Small intestine (tissue), 7 donors: ENCODE measurements around the gene PRRT4. TPM values are rescaled to one million over a fixed set of nuclear protein-coding genes. Genes with fewer than 3 reads are reported as not detected.

ENCODE experiments used
- DNase-seq, 2 donors: peaks; one replicate each; pipeline versions ENCODE4 v3.0.0 to v3.0.0-alpha.2; 2013
- FAIRE-seq: peaks from 2 replicates; lab custom pipeline; 2012; peaks lifted over from hg19 to GRCh38; lab: Jason Lieb, UNC
- H3K27ac ChIP-seq, 3 donors: one replicate each; pipeline ENCODE4 v1.5.1; 2013; ENCODE audit warnings: low read length in 2 of 3, mild to moderate bottlenecking in 2 of 3, control low read depth in 1 of 3, inconsistent platforms in 1 of 3, low read depth in 1 of 3, moderate library complexity in 1 of 3
- H3K27me3 ChIP-seq, 3 donors: one replicate each; pipeline ENCODE4 v1.6.1; 2013; ENCODE audit warnings: low read length in 3 of 3, inconsistent platforms in 1 of 3; ENCODE audit not compliant: control insufficient read depth in 3 of 3, insufficient read depth in 3 of 3
- H3K36me3 ChIP-seq, 3 donors: one replicate each; pipeline ENCODE4 v1.6.1; 2013; ENCODE audit warnings: low read length in 3 of 3, inconsistent platforms in 1 of 3, low read depth in 1 of 3, mild to moderate bottlenecking in 1 of 3, moderate library complexity in 1 of 3; ENCODE audit not compliant: control insufficient read depth in 3 of 3, insufficient read depth in 2 of 3
- H3K4me1 ChIP-seq, 3 donors: one replicate each; pipeline ENCODE4 v1.6.1; 2013; ENCODE audit warnings: low read length in 2 of 3, inconsistent platforms in 1 of 3, low read depth in 1 of 3, mild to moderate bottlenecking in 1 of 3, moderate library complexity in 1 of 3; ENCODE audit not compliant: control insufficient read depth in 3 of 3, insufficient read depth in 2 of 3
- H3K4me3 ChIP-seq, 3 donors: one replicate each; pipeline ENCODE4 v1.5.1; 2013; ENCODE audit warnings: low read length in 3 of 3, control low read depth in 1 of 3, inconsistent platforms in 1 of 3, low read depth in 1 of 3, mild to moderate bottlenecking in 1 of 3, moderate library complexity in 1 of 3
- H3K9me3 ChIP-seq, 2 donors: one replicate each; pipeline ENCODE4 v1.6.1; 2013; ENCODE audit warnings: low read depth in 1 of 2, low read length in 1 of 2; ENCODE audit not compliant: control insufficient read depth in 2 of 2, insufficient read depth in 1 of 2
- WGBS, 3 donors: extraction: QIAGEN DNeasy Blood & Tissue Kit; methylation state at CpG; one replicate each; pipeline ENCODE4 v1.1.7; 2013; 5-methylcytosine and 5-hydroxymethylcytosine counted together
- polyA plus RNA-seq, 4 donors: library from polyadenylated mRNA; stranded (reverse) in 3 of 4; unstranded in 1 of 4; fragments of 200-250 nt in 3 of 4; fragments of 120-200 nt in 1 of 4; gene quantifications; one replicate each; pipeline versions ENCODE4 v1.2.1 to v1.2.3, GENCODE V29; 2013
- donor health status: healthy with polysubstance abuse.
- donor health status: control.
- donor health status: control.
- donor health status: Bipolar disorder and iron deficiency.
- donor health status: healthy.

Gene PRRT4
- polyA plus RNA-seq, 4 donors: 0.49 to 1.3 TPM; not detected in 2

DNA sequence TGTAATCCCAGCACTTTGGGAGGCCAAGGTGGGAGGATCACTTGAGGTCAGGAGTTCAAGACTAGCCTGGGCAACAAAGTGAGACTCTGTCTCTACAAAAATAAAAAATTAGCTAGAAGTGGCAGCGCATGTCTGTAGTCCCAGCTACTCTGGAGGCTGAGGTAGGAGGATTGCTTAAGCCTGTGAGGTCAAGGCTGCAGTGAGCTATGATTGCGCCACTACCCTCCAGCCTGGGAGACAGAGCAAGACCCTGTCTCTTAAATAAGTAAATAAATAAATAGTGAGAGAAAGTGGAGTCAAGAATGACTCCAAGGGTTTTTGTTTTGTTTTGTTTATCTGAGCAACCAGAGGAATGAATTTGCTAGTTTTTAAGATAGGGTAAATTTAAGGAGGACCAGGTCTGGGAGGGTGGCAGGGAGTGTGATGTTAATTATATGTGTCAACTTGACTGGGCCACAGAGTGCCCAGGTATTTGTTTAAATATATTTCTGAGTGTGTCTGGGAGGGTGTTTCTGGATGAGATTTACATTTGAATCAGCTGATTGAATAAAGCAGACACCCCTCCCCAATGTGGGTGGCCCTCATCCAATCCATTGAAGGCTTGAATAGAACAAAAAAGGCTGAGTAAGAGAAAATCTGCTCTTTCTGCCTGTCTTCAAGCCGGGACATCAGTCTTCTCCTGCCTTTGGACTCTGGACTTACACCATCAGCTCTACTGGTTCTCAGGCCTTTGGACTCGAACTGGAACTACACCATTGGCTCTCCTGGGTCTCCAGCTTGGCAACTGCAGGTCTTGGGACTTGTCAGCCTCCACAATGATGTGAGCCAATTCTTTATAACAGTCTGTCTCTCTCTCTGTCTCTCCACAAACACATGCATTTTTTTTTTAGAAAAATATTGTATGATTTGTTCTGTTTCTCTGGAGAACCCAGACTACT lies 24.8 kb upstream of the PRRT4 start:
- Histone ChIP-seq H3K9me3 (peaks cover 0 to 4% of the 10 kb centered on the region in 2 donors), H3K4me1 (peaks cover 0 to 2% (median 0%) of the 10 kb centered on the region in 3 donors), H3K27me3 (peaks cover 0 to 23% (median 0%) of the 10 kb centered on the region in 3 donors), H3K36me3 (no peaks in the 10 kb centered on the region), H3K4me3 (no peak overlapping the region), H3K27ac (no peak overlapping the region)
- DNase-seq (peak in 1 of 2 donors; percentile 51), FAIRE-seq (no peak)
- 69 to 83% (median 71%) methylated on average over 4 of the region's 4 CpGs for WGBS, 3 donors

DNA sequence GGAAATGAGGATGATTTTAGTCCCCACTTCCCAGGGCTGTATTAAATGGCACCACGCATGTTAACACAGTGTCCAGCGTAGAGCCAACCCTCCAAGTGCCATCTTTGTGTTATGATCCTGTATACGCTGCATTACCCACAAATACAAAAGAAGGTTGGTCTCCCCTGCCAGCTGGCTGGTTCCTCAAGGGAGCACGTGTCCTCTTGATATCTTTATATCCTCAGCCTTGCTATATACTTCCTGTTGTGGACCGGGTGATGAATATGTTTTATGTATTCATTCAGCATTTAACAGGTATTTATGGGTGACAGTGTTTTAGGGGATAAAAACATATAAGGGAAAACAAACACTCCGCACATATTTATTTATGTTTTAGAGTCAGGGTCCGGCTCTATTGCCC lies 23.2 kb upstream of the PRRT4 start:
- no peak for DNase-seq
- Histone ChIP-seq H3K4me1 (peaks cover 0 to 2% (median 0%) of the 10 kb centered on the region in 3 donors), H3K9me3 (peaks cover 0 to 4% of the 10 kb centered on the region in 2 donors), H3K4me3 (no peak overlapping the region), H3K36me3 (no peaks in the 10 kb centered on the region), H3K27me3 (peaks cover 0 to 23% (median 0%) of the 10 kb centered on the region in 3 donors), H3K27ac (no peak overlapping the region)
- 67 to 75% (median 68%) methylated on average over 7 of the region's 7 CpGs for WGBS, 3 donors
- no peak for FAIRE-seq

DNA sequence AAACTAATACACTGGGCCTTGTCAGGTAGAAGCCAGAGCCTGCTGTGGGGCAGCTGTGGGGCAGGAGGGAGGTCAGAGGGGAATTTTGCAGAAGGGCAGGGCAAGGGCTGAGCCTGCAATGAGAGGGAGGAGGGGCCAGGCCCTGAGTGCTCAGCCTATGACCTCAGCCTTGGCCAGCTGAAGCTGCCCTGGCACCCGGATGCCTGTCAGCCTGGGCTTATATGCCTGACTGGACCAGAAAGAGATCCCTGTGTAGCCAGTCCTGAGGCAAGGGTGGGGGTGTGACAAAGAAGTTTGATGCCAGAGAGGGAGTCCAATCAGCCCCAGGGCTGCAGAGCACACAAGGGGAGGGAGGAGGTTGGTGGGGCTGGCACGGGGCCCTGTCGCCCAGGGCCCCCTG lies 22.3 kb upstream of the PRRT4 start:
- Histone ChIP-seq H3K9me3 (peaks cover 0 to 4% of the 10 kb centered on the region in 2 donors), H3K27ac (no peak overlapping the region), H3K4me3 (no peak overlapping the region), H3K36me3 (no peaks in the 10 kb centered on the region), H3K27me3 (peaks cover 0 to 20% (median 0%) of the 10 kb centered on the region in 3 donors), H3K4me1 (peaks cover 0 to 2% (median 0%) of the 10 kb centered on the region in 3 donors)
- DNase-seq: no peak
- 70 to 77% (median 74%) methylated on average over 3 of the region's 3 CpGs for WGBS, 3 donors
- no peak for FAIRE-seq

DNA sequence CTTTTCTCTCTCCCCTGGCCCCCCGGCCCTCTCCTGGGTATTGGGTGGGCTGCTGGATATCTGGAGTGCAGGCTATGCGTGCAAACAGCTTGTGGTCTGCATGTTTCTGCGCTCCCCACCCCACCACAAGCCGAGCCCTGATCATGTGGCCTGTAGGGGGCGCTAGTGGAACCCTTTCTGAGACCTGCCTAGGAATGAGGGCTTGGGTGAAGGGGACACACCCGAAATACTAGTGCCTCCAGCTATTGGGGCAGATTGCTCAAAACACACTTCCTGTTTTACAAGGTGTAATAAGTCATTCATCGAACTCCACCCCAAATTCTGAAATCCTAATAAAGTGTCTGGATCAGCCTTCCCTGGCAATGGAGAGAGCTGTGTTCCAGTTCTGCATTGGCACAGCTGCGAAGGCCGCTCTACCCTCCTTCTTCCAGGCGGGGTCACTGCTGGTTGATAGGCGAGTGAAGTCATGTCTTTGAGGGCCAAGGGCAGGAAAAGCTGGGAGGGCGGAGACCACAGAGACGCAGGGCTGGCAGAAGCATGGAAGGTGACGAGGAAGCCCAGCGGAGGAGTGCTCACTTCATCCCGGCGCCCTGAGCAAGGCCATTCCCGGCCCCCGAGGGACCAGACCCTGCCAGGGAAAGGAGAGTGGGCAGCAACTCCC lies 19.8 kb upstream of the PRRT4 start:
- FAIRE-seq (no peak), DNase-seq (no peak)
- peaks cover 0 to 1% of the 10 kb centered on the region in 2 donors for H3K9me3 ChIP-seq
- no peaks in the 10 kb centered on the region for H3K36me3 ChIP-seq
- H3K4me1 ChIP-seq: no peaks in the 10 kb centered on the region
- no peaks in the 10 kb centered on the region for H3K27me3 ChIP-seq
- no peak overlapping the region for H3K27ac ChIP-seq
- H3K4me3 ChIP-seq: no peak overlapping the region
- WGBS, 3 donors: 69 to 77% (median 70%) methylated on average over 18 to 19 of the region's 19 CpGs

DNA sequence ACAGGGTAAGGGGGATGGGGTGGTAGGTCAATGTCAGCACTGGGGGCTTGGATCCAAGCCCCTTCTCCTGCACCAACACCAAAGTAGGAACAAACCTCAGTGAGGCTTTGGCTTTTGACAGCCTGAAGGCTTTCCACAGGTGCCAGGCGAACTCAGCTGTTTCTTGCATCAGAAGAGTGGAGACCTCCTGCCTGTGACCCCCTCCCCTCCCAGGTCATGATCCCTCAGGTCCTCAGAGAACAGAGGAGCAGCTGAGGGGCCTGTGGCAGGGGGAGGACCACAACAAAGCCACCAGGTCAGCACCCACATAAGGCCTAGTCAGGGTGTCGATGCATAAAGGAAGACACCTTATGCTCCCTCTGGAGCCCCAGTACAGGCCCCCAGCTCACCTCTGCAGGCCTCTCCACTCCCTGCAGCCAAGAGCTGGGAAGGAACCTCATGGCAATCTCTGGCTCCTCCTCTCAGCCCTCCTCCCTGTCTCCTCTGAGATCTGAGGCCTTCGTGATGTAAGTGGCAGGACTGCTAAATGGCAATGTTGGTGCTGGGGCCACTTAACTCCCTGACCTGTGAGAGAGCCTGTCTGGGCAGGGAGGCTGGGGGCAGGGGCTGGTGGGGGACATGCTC lies 19.1 kb upstream of the PRRT4 start:
- Histone ChIP-seq H3K27me3 (no peaks in the 10 kb centered on the region), H3K9me3 (no peaks in the 10 kb centered on the region), H3K27ac (no peak overlapping the region), H3K36me3 (no peaks in the 10 kb centered on the region), H3K4me1 (no peaks in the 10 kb centered on the region), H3K4me3 (no peak overlapping the region)
- no peak for DNase-seq
- no peak for FAIRE-seq
- WGBS, 3 donors: 86 to 95% (median 89%) methylated on average over 3 of the region's 3 CpGs

DNA sequence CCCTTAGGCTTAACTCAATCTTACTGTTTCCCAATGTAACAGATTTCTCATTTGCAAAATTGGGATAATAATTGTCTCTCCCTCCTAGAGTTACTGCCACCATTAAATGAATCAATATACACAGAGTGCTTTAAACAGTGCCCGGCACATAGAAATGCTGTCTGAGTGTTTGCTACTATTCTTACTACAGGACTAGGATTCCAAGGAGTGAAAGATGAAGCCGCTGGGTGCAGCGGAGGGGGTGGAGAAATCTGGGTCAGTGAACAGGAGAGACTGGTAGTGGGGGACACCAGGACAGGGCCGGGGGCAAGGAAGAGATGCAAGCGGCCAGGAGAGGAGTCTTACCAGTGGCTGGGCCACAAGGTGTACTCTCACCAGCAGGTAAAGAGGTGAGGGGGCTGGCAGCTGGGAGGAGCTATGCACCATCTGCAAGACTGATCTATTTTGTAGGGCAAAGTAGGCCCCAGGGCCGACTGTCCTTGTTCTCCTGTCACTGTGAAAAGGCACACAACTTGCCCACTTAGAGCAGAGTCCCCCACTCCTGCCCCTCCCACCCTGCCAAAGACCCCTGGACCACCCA lies 18.5 kb upstream of the PRRT4 start:
- Histone ChIP-seq H3K27ac (no peak overlapping the region), H3K9me3 (no peaks in the 10 kb centered on the region)
- FAIRE-seq: no peak

DNA sequence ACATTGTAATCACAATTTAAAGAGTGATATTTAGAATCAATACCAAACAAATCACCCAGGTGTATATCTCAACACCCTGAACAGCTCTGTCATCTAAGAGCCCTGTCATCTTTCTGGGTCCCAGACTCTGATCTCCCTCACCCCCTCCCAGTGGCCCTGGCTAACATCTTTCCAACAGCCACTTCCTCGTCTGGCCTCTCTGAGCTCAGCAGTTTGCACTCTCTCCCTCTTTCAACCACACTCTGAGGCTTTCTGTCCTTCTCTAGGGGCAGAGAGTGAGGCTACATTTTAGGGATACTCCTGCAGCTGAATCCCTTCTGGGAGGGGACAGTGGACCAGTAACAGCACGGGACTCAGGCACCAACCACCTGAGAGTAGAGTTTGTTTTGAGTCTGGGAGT lies 17.1 kb upstream of the PRRT4 start:
- Histone ChIP-seq H3K4me1 (no peaks in the 10 kb centered on the region), H3K27me3 (no peaks in the 10 kb centered on the region), H3K9me3 (no peaks in the 10 kb centered on the region), H3K4me3 (no peak overlapping the region), H3K36me3 (no peaks in the 10 kb centered on the region), H3K27ac (no peak overlapping the region)
- DNase-seq (no peak), FAIRE-seq (no peak)
- WGBS, 3 donors: 34 to 44% (median 40%) methylated on average over 2 of the region's 2 CpGs

More for the DNA sequence above, 18.5 kb upstream of the PRRT4 start:
- DNase-seq: no peak
- WGBS, 3 donors: 88 to 96% (median 94%) methylated on average over 5 to 6 of the region's 6 CpGs
- Histone ChIP-seq H3K4me1 (no peaks in the 10 kb centered on the region), H3K27me3 (no peaks in the 10 kb centered on the region), H3K4me3 (no peak overlapping the region), H3K36me3 (no peaks in the 10 kb centered on the region)

DNA sequence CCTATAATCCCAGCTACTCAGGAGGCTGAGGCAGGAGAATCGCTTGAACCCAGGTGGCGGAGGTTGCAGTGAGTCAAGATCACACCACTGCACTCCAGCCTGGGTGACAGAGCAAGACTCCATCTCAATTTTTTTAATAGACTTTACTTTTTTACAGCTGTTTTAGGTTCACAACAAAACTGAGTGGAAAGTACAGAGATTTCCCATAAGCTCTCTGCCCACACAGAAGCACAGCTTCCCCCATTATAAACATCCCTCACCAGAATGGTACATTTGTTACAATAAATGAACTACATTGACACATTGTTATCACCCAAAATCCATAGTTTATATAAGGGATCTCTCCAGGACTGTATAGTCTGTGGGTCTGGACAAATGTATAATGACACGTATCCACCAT lies 14.6 kb upstream of the PRRT4 start:
- Histone ChIP-seq H3K36me3 (no peaks in the 10 kb centered on the region), H3K27ac (no peak overlapping the region), H3K27me3 (no peaks in the 10 kb centered on the region), H3K4me3 (no peak overlapping the region), H3K4me1 (no peaks in the 10 kb centered on the region), H3K9me3 (no peaks in the 10 kb centered on the region)
- 86 to 90% (median 87%) methylated on average over 3 of the region's 3 CpGs for WGBS, 3 donors
- no peak for DNase-seq
- no peak for FAIRE-seq
